Sigmoid colon (tissue), 7 donors: ENCODE results near the gene PDCL2. TPM values are rescaled to one million over a fixed set of nuclear protein-coding genes. Genes with fewer than 3 reads are reported as not detected.

ENCODE experiments used
- DNase-seq: peaks from one replicate; pipeline ENCODE4 v3.0.0-alpha.2; 2019
- H3K27ac ChIP-seq, 4 donors: fragments of 200-600 bp; sonication (generic); one replicate each; pipeline ENCODE4 v1.5.1; 2016 to 2019; ENCODE audit warnings: mild to moderate bottlenecking in 1 of 4
- H3K27me3 ChIP-seq, 3 donors: fragments of 200-600 bp; sonication (generic); one replicate each; pipeline ENCODE4 v1.5.1; 2019; ENCODE audit warnings: mild to moderate bottlenecking in 1 of 3
- H3K36me3 ChIP-seq, 4 donors: fragments of 200-600 bp; sonication (generic); one replicate each; pipeline ENCODE4 v1.5.1; 2016 to 2019
- H3K4me1 ChIP-seq, 4 donors: fragments of 200-600 bp; sonication (generic); one replicate each; pipeline ENCODE4 v1.5.1; 2017 to 2019
- H3K4me3 ChIP-seq, 4 donors: fragments of 200-600 bp; sonication (generic); one replicate each; pipeline ENCODE4 v1.5.1; 2017 to 2019; ENCODE audit warnings: mild to moderate bottlenecking in 2 of 4, moderate library complexity in 1 of 4
- H3K9me3 ChIP-seq, 4 donors: fragments of 200-600 bp in 3 of 4; sonication (generic) in 3 of 4; one replicate each; pipeline versions ENCODE4 v1.5.1 to v1.6.1; 2013 to 2019
- CTCF ChIP-seq, 4 experiments: fragments of 450-650 bp in 3 of 4; fragments of 200-600 bp in 1 of 4; IDR thresholded peaks; one replicate each; pipeline ENCODE4 v1.5.1; 2016 to 2019; ENCODE audit warnings: antibody characterized with exemption in 4 of 4, mild to moderate bottlenecking in 3 of 4, moderate library complexity in 2 of 4
- EP300 ChIP-seq, 4 donors: sonication (generic); formaldehyde crosslinking; IDR thresholded peaks; one replicate each; pipeline ENCODE4 v1.6.1; 2017; ENCODE audit warnings: antibody characterized with exemption in 4 of 4
- POLR2A ChIP-seq, 2 donors: fragments of 450-650 bp; IDR thresholded peaks; one replicate each; pipeline ENCODE4 v1.6.1; 2016; ENCODE audit warnings: antibody characterized with exemption in 2 of 2, mild to moderate bottlenecking in 2 of 2, moderate library complexity in 2 of 2
- POLR2AphosphoS5 ChIP-seq, 4 donors: sonication (generic); formaldehyde crosslinking; IDR thresholded peaks; one replicate each; pipeline ENCODE4 v1.6.1; 2017; ENCODE audit warnings: antibody characterized with exemption in 4 of 4
- WGBS, 2 donors: extraction: QIAGEN DNeasy Blood & Tissue Kit; methylation state at CpG; one replicate each; pipeline ENCODE4 v1.1.7; 2013; 5-methylcytosine and 5-hydroxymethylcytosine counted together
- intact Hi-C: fragments of 100-400 bp; cut with DNase I; formaldehyde crosslinking; loops from one replicate; pipeline ENCODE4 v1.15.1; 2023
- polyA plus RNA-seq, 3 donors: library from polyadenylated mRNA; stranded (reverse); fragments of 200-250 nt; gene quantifications; one replicate each; pipeline ENCODE4 v1.2.3, GENCODE V29; 2013
- total RNA-seq, 4 donors: library from RNA; depleted of rRNA; stranded (reverse); fragments of >200 nt; gene quantifications; one replicate each; pipeline ENCODE4 v1.1.0, GENCODE V29; 2016
- donor health status: healthy with polysubstance abuse.
- donor health status: Bipolar disorder and iron deficiency.
- donor health status: healthy.

Gene PDCL2
- total and polyA plus RNA-seq, 7 donors, result not detected

- Histone ChIP-seq H3K27ac (no peak overlapping the region), H3K27me3 (no peaks in the 10 kb centered on the region), H3K4me1 (peaks cover 0 to 9% (median 0%) of the 10 kb centered on the region in 4 donors), H3K36me3 (no peaks in the 10 kb centered on the region), H3K4me3 (no peak overlapping the region), H3K9me3 (no peaks in the 10 kb centered on the region)
- intact Hi-C loops, result no loop called here
- TF ChIP-seq EP300 (IDR thresholded peaks at IDR 0.05), result no peak
- no peak for TF ChIP-seq POLR2AphosphoS5 (IDR thresholded peaks at IDR 0.05)
- no peak for TF ChIP-seq CTCF (IDR thresholded peaks at IDR 0.05)
- TF ChIP-seq POLR2A (IDR thresholded peaks at IDR 0.05), result no peak
- 72 to 94% methylated on average over 2 of the region's 2 CpGs for WGBS, 2 donors
- no peak for DNase-seq
Observed at GRCh38 chr4:55539658-55540057, 52.4 kb downstream of the PDCL2 start.

DNA sequence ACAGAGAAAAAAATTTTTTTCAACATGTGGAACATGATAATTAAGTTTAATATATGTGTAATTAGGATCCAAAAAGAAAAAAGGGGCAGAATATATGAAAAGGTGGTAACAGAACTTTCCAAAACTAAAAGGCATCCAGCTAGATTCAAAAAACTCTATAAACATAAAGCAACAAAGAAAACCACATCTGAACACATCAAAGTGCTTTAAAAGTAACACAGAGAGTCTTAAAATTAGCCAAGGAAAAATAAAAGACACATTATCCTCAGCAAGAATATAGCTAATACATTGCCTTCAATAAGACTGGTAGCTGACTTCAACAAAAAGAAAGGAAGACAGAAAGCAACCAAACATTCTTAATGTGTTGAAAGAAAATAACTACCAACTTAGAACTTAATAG lies 53.5 kb downstream of the PDCL2 start:
- H3K27ac ChIP-seq, result no peak overlapping the region
- TF ChIP-seq CTCF (IDR thresholded peaks at IDR 0.05), result no peak
- TF ChIP-seq POLR2AphosphoS5 (IDR thresholded peaks at IDR 0.05), result no peak
- TF ChIP-seq POLR2A (IDR thresholded peaks at IDR 0.05), result no peak
- TF ChIP-seq EP300 (IDR thresholded peaks at IDR 0.05), result no peak
- intact Hi-C loops, result no loop called here
- H3K27me3 ChIP-seq, result no peaks in the 10 kb centered on the region
- no peaks in the 10 kb centered on the region for H3K36me3 ChIP-seq
- H3K4me1 ChIP-seq, result no peaks in the 10 kb centered on the region
- H3K4me3 ChIP-seq, result no peak overlapping the region
- DNase-seq, result no peak
- no peaks in the 10 kb centered on the region for H3K9me3 ChIP-seq

- TF ChIP-seq POLR2A (IDR thresholded peaks at IDR 0.05) (no peak), CTCF (IDR thresholded peaks at IDR 0.05) (no peak), POLR2AphosphoS5 (IDR thresholded peaks at IDR 0.05) (no peak), EP300 (IDR thresholded peaks at IDR 0.05) (no peak)
- Histone ChIP-seq H3K9me3 (peaks cover 0 to 4% (median 0%) of the 10 kb centered on the region in 4 donors), H3K4me1 (no peaks in the 10 kb centered on the region), H3K27ac (no peak overlapping the region), H3K36me3 (no peaks in the 10 kb centered on the region), H3K4me3 (no peak overlapping the region), H3K27me3 (no peaks in the 10 kb centered on the region)
- intact Hi-C loops, result no loop called here
- no peak for DNase-seq
Observed at GRCh38 chr4:55534306-55534705, 57.7 kb downstream of the PDCL2 start.

DNA sequence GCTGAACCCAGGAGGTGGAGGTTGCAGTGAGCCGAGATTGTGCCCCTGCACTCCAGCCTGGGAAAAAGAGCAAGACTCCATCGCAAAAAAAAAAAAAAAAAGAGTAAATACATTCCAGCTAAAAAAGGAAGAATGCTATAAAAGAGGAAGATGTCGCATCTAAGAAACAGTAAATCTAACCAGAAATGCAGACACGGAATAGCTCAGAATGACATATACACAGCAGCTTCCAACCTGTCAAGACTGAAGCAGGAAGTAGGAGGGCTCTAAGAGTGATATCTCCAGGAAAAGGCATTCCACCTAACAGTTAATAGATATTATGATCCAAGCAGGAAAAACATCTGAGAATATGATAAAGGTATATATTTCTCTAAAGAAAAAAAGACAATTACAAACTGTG lies 61.4 kb downstream of the PDCL2 start:
- 84 to 92% methylated on average over 4 of the region's 4 CpGs for WGBS, 2 donors
- DNase-seq, result no peak

More for the DNA sequence above, 61.4 kb downstream of the PDCL2 start:
- no peak for TF ChIP-seq CTCF (IDR thresholded peaks at IDR 0.05)
- no peak for TF ChIP-seq POLR2AphosphoS5 (IDR thresholded peaks at IDR 0.05)
- no peak for TF ChIP-seq POLR2A (IDR thresholded peaks at IDR 0.05)
- no peak for TF ChIP-seq EP300 (IDR thresholded peaks at IDR 0.05)
- no peak overlapping the region for H3K4me3 ChIP-seq
- no peaks in the 10 kb centered on the region for H3K36me3 ChIP-seq
- H3K27ac ChIP-seq, result no peak overlapping the region
- H3K9me3 ChIP-seq, result peaks cover 0 to 4% (median 0%) of the 10 kb centered on the region in 4 donors
- intact Hi-C loops, result no loop called here
- H3K4me1 ChIP-seq, result peaks cover 0 to 5% (median 0%) of the 10 kb centered on the region in 4 donors
- H3K27me3 ChIP-seq, result no peaks in the 10 kb centered on the region
